HG03575 (cell line): ENCODE measurements around the gene MYH9.

Experiments
- ATAC-seq: cut with Tn5 transposase; IDR thresholded peaks from one replicate; pipeline ENCODE4 v1.9.1; 2021; ENCODE audit not compliant: unreplicated experiment, insufficient number of reproducible peaks, low FRiP score; ENCODE audit errors: extremely low read depth

The MYH9 gene

GRCh38 chr22:36336246-36337182 is 51.3 kb downstream of the MYH9 start:
- ATAC-seq, result no peak

- ATAC-seq, result no peak
Measured at GRCh38 chr22:36335621-36336020, 52.1 kb downstream of the MYH9 start.

- ATAC-seq, result no peak
Measured at GRCh38 chr22:36334821-36335603, 52.8 kb downstream of the MYH9 start.

- no peak for ATAC-seq
Measured at GRCh38 chr22:36334081-36334820, 53.5 kb downstream of the MYH9 start.

- ATAC-seq, result no peak
Measured at GRCh38 chr22:36333644-36334043, 54.1 kb downstream of the MYH9 start.

- ATAC-seq, result no peak
Measured at GRCh38 chr22:36332623-36333332, 55.0 kb downstream of the MYH9 start.

GRCh38 chr22:36331912-36332622 is 55.7 kb downstream of the MYH9 start:
- ATAC-seq, result no peak

GRCh38 chr22:36331306-36331911 is 56.4 kb downstream of the MYH9 start:
- ATAC-seq, result no peak

- no peak for ATAC-seq
Measured at GRCh38 chr22:36330655-36331305, 57.0 kb downstream of the MYH9 start.

- ATAC-seq, result no peak
Measured at GRCh38 chr22:36330127-36330526, 57.6 kb downstream of the MYH9 start.

GRCh38 chr22:36329254-36330078 is 58.3 kb downstream of the MYH9 start:
- no peak for ATAC-seq

GRCh38 chr22:36328635-36329253 is 59.0 kb downstream of the MYH9 start:
- no peak for ATAC-seq

GRCh38 chr22:36327922-36328551 is 59.7 kb downstream of the MYH9 start:
- ATAC-seq, result no peak

- ATAC-seq, result no peak
Measured at GRCh38 chr22:36326178-36327161, 61.3 kb downstream of the MYH9 start.
